Medulla oblongata (tissue), 1 donor: ENCODE data around the gene TIMM23B.
"Not testable (repeated sequence)": the region's sequence is repeated elsewhere in the genome, so short reads cannot be mapped to it uniquely, and the experiment has no call there.

Source experiments
- DNase-seq: peaks from one replicate; pipeline ENCODE4 v3.0.0-alpha.2; 2015; ENCODE audit errors: extremely low spot score

Gene TIMM23B

DNA sequence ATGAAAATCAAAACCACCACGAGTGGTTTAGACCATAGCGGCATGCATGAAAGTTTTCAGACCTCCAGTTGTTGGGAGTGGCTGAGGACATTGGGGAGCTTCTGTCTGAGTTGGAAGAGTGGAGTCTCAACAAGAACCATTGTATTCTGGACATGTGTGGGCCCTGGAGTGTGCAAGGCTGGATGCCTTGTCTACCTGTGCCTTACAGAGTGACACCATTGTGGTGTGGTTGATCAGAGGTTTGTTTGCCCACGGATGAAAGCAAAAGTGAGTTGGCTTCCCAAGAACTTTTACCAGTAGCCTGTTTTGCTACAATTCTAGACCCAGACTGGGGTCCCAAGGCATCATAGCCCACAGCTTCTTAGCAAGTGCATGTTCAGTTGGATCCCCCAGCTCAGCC lies 35.9 kb downstream of the TIMM23B start:
- not testable (repeated sequence) for DNase-seq

DNA sequence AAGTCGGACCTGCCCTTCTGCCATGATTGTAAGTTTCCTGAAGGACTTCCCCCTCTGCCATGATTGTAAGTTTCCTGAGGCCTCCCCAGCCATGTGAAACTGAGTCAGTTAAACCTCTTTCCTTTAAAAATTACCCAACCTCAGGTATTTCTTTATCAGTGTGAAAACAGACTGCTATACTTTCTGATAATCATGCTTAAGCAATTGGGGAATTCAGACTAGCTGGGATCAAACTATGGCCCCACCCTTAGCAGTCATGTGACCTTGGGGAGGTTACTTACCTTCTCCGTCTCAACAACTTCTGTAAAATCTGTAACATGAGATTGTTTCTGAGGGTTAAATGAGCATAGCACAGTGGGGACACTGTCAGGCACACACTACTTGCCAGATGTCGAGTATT lies 45.4 kb downstream of the TIMM23B start:
- not testable (repeated sequence) for DNase-seq

DNA sequence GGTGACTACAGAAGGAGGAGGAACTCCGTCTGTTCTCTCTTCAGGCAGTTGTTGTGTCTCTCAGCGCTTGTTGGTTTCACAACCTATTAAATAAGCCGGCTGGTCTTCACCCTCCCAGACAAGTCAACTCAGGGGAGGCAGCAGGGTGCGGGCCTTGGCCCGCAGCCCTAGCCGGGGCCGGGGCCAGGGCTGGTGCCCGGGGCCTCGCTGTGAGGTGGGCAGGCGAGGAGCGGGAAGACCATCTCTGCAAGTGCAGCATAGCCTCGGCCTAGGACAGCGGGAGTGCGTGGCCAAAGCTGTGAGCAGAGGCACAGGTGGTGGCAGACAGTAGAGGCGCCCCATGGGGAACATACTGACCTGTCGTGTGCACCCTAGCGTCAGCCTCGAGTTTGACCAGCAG lies 46.5 kb downstream of the TIMM23B start, which contains the start of gene AGAP6:
TSS of gene AGAP6 (plus strand) at position 31 of the 400 bp plus-strand sequence. CDS start at position 341, 310 bp downstream.
- not testable (repeated sequence) for DNase-seq

DNA sequence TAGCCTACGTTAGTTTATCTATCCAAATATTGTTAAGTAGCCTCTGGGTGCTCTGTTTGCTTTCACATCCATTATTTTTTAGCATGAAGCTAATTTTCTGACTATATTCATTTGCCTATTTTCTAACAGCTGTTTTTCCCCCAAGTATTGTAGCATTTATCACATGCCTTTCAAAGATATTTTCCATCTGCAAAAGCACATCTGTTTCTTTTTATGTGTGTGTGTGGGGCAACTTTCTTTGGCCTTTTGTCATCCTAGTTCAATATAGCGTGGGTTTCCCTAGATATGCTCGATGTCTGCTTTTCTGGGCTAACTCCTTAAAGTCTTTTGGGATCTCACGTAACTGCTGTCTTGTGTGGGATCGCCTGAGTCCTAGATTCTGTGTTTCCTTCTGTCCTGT lies 53.5 kb downstream of the TIMM23B start:
- not testable (repeated sequence) for DNase-seq

DNA sequence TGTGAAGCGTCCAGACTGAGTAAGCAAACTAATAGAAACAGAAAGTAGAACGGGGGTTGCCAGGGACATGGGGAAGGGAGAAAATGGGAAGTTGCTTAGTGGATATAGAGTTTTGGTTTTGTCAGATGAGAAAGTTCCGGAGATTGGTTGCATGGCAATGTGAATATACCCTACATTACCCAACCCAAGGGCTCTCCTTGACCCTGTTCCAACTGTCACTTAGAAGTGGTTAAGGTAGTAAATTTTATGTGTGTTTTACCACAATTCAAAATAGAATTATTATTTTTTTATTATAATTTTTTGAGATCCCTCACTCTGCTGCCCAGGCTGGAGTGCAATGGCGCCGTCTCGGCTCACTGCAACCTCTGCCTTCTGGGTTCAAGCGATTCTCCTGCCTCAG lies 72.2 kb downstream of the TIMM23B start:
- not testable (repeated sequence) for DNase-seq

DNA sequence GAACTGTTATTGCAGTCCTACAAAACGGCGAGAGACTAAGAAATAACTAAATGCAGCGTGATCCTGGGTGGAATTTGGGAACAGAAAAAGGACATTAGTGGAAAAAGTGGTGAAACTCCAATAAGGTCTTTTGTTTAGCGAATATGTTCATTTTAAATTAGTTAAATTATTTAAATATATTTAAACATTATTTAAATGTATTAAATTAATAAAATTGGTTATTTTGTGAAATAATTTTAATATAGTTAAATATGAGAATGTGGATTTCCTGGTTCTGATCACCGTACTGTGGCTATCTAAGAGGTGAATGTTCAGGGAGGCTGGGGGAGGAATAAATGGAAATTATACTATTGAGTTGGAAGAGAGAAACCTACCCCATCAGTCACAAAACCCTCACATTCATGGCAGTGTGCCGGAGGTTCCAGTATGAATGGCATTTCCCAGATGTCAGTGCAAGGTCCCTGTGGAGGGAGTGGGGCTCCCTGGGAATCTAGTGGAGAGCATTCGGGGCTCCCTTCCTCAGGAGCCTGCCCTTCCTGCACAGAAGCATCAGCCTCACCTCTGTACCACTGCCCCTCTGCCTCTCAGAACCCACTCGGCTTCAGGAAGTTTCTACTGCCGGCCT lies 73.9 kb downstream of the TIMM23B start:
- DNase-seq, result not testable (repeated sequence)

DNA sequence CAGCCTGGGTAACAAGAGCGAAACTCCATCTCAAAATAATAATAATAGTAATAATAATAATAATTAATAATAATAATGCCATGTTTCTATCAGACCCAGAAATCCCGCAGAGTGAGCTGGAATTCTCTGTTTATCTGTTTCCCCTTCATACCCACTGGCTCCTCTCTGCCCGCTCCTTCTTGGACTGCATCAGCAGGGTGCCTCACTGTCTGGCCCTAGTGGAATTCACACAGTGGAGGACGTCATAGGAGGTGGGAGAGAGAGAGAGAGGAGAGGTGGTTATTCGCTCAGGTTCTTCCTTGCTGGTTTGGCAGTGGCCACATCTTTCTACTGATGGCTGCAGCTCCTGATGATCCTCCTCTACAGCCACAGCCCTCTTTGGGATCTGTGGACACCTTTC lies 75.1 kb downstream of the TIMM23B start:
- DNase-seq, result not testable (repeated sequence)

DNA sequence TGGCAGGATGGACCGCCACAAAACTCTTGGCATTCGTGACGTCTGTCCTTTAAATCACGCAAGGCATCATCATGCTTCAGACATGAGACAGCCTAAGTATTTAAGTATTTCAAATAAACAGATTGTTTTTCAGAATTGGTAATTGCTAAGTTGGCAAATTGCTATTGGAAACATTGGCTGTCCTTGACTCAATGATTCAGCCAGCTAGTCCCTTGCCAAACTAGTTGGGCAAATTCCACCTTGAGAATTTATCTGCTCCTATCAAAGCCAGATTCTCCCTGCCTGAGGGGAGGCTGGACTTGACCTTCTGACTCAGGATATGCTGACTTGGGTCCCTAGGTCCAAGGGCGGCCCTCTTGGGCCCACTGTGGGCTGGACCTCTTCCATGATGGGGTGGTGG lies 75.8 kb downstream of the TIMM23B start:
- not testable (repeated sequence) for DNase-seq

DNA sequence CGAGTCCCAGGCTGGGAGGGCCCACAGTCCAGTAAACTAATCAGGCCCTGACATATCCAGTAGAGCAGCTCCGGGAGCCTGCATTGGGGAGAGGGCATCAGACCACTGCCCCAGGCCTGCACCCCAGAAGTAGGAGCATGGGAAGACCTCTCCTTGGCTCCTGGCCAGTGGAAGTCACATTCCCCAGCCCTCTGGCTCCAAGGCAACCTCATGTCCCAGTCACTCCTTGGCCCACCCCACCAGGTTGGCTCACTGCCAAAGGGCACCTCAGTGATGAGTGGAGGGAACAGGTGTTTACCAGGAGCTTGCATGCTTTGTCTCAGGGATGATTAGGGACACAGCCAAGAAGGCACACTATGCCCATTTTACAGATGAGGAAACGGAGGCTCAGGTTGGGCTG lies 77.4 kb downstream of the TIMM23B start:
- DNase-seq, result not testable (repeated sequence)

DNA sequence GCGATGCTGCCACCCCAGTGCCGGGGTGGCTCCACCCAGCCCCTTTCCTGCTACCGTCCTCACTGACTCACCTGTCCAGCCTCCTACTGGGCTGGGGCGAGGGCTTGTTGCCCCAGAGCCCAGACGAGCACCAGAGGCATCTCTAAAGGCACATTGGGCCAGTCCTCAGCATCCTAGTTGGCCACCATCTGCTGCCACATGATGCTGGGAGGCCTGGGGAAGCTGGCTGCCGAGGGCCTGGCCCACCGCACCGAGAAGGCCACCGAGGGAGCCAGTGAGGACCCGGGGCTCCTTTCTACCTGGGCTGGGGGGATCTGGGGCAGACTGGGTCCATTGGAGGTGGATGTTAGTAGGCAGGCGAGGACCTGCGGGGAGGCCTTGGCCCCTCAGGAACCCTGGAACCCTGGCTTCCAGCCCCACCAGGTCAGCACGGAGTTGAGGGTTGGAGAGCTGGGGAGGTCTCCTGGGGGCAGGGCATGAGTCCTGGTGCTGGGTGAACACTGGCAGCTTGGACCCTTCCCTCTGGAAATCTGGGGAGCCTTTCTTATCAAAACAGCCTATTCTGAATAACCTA lies 78.7 kb downstream of the TIMM23B start:
- not testable (repeated sequence) for DNase-seq

DNA sequence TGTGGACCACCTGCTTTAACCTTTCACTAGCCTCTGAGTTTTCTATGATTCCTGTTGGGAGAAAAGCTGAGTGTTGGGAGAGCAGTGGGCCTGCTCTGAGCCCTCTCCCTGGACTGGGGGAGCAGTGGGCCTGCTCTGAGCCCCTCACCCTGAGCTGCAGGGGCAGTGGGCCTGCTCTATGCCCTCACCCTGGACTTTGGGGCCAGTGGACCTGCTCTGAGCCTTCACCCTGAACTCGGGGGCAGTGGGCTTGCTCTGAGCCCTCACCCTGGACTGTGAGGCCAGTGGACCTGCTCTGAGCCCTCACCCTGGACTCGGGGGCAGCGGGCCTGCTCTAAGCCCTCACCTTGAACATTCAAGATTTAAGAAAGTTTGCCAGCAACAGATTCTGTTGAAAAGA lies 79.8 kb downstream of the TIMM23B start:
- no peak for DNase-seq
